Activated CD4-positive, CD25-positive, alpha-beta regulatory T cell treated with anti-CD3 and anti-CD28 coated beads, Interleukin-2, amount 50 U/mL, for 72 hours (primary cell): ENCODE data around the gene SMAD2.
"Not testable (repeated sequence)": the region's sequence is repeated elsewhere in the genome, so short reads cannot be mapped to it uniquely, and the experiment has no call there.

ENCODE experiments used
- DNase-seq: peaks from one replicate; pipeline ENCODE4 v3.0.0; 2021

Gene SMAD2

DNA sequence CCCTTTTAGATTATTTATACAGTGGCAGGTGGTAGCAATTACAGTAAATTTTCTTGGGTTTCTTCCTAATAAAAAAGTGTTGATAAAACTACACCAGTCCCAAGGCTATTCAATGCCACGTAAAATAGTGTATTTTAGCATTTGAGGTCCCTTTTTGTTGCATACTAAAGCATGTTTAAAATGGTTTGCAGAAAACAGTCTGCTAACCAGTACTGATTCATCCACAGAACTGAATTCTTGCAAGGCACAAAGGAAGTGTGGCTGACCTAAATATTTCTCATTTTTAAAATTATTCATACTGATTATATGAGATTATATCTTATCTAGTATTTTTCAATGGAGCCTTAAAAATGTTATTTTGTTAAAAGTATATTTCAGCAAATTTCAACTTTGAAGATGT is 98.1 kb downstream of the SMAD2 start:
- no peak for DNase-seq

DNA sequence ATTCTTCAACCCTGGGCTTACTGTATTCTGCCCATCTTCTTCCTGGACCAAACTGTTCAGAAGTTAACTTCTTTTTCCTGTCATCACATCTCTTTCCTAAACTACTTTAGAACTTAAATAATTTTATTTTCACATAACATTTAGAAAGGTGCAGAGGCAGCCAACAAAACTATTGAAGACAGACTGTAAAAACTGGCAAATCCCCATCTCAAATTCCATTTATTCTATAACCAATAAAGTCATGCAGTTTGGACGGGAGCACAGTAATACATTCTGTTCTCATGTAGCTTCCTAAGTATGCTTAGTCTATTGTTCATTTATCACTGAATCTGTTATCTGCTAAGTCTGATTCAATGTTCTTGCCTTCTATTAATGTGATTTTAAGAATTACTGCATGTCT is 99.1 kb downstream of the SMAD2 start:
- DNase-seq, result no peak

DNA sequence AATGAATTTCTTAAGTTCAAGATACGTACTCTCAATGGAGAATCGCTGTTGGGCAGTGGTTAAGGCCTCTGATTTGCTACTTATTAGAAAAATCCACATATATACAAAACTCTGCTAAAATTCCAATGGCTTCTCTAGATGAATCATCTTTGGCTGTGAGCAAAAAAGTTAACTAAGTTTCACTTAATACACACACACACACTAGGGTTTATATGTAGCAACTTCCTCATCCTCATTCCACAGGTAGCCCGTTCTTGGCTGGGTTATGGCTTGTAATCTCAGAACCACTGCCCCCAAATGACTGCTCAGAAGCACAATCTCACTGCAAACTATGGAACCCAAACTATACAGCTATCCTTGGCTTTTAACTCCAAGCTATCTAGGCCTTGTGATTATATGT is 99.7 kb downstream of the SMAD2 start:
- no peak for DNase-seq

GRCh38 chr18:47829831-47830230 is 100.6 kb downstream of the SMAD2 start:
- no peak for DNase-seq

- not testable (repeated sequence) for DNase-seq
These were observed 102.4 kb downstream of the SMAD2 start for GRCh38 chr18:47828031-47828430.

GRCh38 chr18:47826157-47827074 is 104.0 kb downstream of the SMAD2 start:
- no peak for DNase-seq

DNA sequence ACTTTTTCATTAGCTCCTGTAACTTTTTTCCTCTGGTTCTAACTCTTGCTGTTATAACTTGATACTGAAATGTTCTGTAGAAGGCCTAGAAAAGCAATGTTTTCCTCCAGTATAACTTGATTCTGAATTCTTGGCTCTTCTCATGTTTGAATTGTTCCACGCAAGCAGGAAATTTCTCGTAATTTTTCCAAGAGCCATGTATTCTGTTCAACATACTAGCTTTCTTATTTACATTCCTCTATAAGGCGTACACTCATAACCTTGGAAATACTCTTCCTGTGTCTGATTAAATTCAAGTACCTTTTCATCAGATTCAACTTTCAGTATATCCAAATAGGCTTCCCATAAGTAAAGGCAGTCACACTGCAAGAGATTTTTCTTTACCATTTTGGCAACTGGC is 109.1 kb downstream of the SMAD2 start:
- no peak for DNase-seq

DNA sequence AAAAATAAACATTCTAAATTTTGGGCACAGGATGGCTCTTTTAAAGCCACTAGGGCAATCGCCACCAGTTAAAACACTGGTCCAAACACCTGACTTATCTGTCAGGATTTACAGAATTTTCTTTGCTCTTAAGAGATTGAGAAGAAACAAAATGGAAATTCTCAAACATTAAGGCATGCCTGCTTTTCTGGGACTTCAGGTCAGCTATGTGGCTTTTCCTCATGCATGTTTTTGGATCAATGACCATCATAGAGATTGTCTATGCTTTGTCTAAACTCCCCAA is 112.7 kb downstream of the SMAD2 start:
- no peak for DNase-seq

GRCh38 chr18:47817017-47817794 is 113.3 kb downstream of the SMAD2 start:
- DNase-seq, result no peak

GRCh38 chr18:47815486-47816270 is 114.8 kb downstream of the SMAD2 start:
- DNase-seq, result no peak

- no peak for DNase-seq
These were observed 121.0 kb downstream of the SMAD2 start for GRCh38 chr18:47809420-47809819.

DNA sequence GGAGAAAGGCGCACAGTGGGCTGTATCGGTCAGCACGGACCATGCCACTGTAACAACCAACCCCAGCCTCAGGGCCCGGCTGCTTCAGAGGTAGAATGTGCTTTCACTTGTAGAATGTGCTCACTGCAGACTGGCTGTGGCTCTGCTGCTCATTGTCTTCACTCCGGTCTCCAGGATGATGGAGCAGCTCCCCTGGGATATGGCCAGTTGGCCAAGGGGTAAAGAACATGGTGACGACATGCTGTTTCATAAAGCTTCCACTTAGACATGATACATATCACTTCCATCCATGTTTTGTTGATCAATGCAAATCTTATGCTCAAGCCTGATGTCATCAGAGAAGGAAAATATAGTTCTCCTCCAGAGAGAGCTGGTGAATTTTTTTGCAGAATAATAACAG is 127.7 kb downstream of the SMAD2 start:
- no peak for DNase-seq

GRCh38 chr18:47801817-47802216 is 128.6 kb downstream of the SMAD2 start:
- DNase-seq, result no peak

GRCh38 chr18:47800756-47801155 is 129.7 kb downstream of the SMAD2 start:
- no peak for DNase-seq

DNA sequence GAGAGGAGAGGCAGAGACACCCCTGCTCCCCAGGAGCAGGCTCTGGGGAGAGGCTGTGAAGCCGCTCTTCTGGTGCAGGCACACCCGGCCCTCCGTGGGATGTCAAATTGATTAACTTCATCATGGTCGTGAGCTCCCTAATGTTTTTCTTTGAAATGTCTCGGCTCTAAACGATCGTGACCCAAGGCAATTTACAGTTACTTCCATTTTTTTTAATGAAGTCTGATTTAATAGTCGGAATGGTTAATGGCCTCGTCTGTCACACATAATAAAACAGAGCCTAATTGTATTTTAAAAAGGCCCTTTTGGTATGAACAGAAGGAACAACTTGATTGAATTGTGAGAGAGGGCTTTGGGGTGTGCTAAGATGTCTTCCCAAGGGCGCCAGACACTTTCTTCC is 130.2 kb downstream of the SMAD2 start:
- no peak for DNase-seq

- DNase-seq, result no peak
These were observed 131.1 kb downstream of the SMAD2 start for GRCh38 chr18:47799376-47799775.

GRCh38 chr18:47798366-47798765 is 132.1 kb downstream of the SMAD2 start:
- no peak for DNase-seq

- DNase-seq, result no peak
These were observed 133.3 kb downstream of the SMAD2 start for GRCh38 chr18:47797126-47797525.

DNA sequence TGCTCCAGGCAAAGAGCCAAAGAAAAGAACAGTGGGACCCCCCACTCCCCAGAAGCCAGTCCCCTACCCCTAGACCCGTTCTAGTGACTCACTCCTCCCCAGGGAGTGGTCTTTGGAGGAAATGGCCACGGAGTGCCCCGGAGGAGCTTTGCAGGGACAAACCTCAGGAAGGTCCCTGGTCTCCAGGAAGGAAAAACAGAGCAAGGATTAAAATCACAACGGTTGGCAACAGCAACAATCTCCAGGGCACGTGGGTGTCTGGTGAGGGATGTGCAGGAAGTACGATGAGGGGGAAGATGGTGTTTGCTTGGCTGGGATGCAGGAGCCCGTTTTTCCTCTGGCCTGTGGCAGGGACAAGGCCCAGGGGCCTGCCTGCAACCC is 135.0 kb downstream of the SMAD2 start:
- DNase-seq, result no peak

DNA sequence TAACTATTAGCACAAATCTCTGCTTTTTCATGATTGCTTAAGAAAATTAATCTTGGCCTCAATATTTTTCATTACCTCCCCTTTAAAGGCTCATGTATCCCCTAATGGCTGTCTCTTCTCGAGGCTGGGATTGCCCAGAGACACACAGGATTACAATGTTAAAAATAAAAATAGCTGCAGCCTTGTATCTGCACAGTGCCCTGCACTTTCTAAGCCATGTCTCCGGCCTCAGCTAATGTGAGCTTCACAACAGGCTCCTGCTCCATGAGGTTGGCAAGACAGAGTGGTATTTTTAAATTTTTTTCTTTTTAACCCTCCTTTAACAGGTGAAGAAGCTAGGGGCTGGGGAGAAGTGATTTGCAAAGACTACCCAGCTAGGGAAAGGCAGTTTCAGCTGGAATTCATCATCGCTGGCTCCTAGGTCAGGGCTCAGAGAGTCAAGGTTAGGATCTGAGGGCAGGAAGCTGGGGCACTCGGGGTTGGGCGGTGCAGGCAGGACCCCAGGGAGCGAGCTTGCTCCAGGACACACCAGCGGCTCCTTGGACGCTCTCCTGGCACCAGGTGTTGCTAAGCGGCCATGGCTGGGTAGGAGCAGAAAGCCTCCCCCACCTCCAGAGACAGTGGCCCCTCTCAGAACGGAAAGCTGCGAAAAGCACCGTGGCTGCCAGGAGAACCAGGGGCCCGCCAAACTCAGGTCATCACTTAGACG is 135.6 kb downstream of the SMAD2 start:
- DNase-seq, result no peak

- no peak for DNase-seq
These were observed 136.8 kb downstream of the SMAD2 start for GRCh38 chr18:47793609-47794008.

GRCh38 chr18:47791461-47791985 is 138.9 kb downstream of the SMAD2 start:
- no peak for DNase-seq

DNA sequence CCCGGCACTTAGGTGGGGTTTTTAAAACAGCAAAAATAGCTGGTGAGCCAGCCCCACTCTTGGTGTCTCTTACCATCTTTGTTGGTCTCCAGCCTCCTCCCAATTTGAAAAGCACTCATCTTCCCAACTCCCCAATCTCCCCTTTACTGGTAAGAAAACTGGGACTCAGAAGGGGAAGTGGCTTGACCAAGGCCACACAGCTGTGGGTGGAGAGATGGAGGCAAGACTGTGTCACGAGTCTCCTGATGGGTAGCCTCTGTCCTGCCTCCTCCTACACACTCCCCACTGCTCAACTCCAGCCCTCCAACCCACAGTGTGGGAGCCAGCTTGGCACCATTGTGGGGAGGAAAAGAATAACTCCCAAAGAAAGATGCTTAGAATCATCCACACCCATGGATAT is 140.4 kb downstream of the SMAD2 start:
- DNase-seq, result no peak
